HEK293T (cell line): ENCODE results near the gene SLC39A5.
"Not testable (repeated sequence)": the region's sequence is repeated elsewhere in the genome, so short reads cannot be mapped to it uniquely, and the experiment has no call there.

Source experiments
- CTCF ChIA-PET: fragments of 350-600 bp; formaldehyde crosslinking; extraction: SDS; loops from one replicate; lab custom pipeline; 2021; ENCODE audit warnings: antibody characterized with exemption, inconsistent platforms; lab: Yijun Ruan, JAX
- POLR2A ChIA-PET: fragments of 350-600 bp; formaldehyde crosslinking; extraction: SDS; loops from one replicate; lab custom pipeline; 2020; ENCODE audit warnings: antibody characterized with exemption, inconsistent platforms; lab: Yijun Ruan, JAX
- DNase-seq: peaks from one replicate; pipeline ENCODE4 v3.0.0; 2012; ENCODE audit warnings: mixed read lengths; ENCODE audit errors: extremely low spot score
- ARNT ChIP-seq: fragments of 450-650 bp; IDR thresholded peaks from 2 replicates; pipeline ENCODE4 v1.6.1; 2017; ENCODE audit warnings: mild to moderate bottlenecking
- BHLHE40 ChIP-seq: fragments of 450-650 bp; IDR thresholded peaks from 2 replicates; pipeline ENCODE4 v1.6.1; 2016; ENCODE audit warnings: mild to moderate bottlenecking, moderate library complexity, borderline replicate concordance
- CTBP1 ChIP-seq: fragments of 450-650 bp; IDR thresholded peaks from 2 replicates; pipeline ENCODE4 v1.6.1; 2016; ENCODE audit warnings: borderline replicate concordance
- ELF4 ChIP-seq: fragments of 450-650 bp; IDR thresholded peaks from 2 replicates; pipeline ENCODE4 v1.6.1; 2017; ENCODE audit warnings: antibody characterized with exemption
- FOXA1 ChIP-seq: fragments of 450-650 bp; IDR thresholded peaks from 2 replicates; pipeline ENCODE4 v1.6.1; 2016; ENCODE audit warnings: mild to moderate bottlenecking
- FOXK2 ChIP-seq: fragments of 450-650 bp; IDR thresholded peaks from 2 replicates; pipeline ENCODE4 v1.6.1; 2016; ENCODE audit warnings: mild to moderate bottlenecking
- FOXM1 ChIP-seq: fragments of 450-650 bp; IDR thresholded peaks from 2 replicates; pipeline ENCODE4 v1.6.1; 2017; ENCODE audit warnings: mild to moderate bottlenecking, borderline replicate concordance
- HDGF ChIP-seq: fragments of 450-650 bp; IDR thresholded peaks from 2 replicates; pipeline ENCODE4 v1.6.1; 2017; ENCODE audit warnings: antibody characterized with exemption, borderline replicate concordance
- L3MBTL2 ChIP-seq: fragments of 450-650 bp; conservative IDR thresholded peaks from 2 replicates; pipeline ENCODE4 v1.6.1; 2016; ENCODE audit warnings: mild to moderate bottlenecking
- LEF1 ChIP-seq: fragments of 450-650 bp; IDR thresholded peaks from 2 replicates; pipeline ENCODE4 v1.6.1; 2017; ENCODE audit warnings: mild to moderate bottlenecking, borderline replicate concordance
- NFRKB ChIP-seq: fragments of 450-650 bp; IDR thresholded peaks from 2 replicates; pipeline ENCODE4 v1.6.1; 2016; ENCODE audit warnings: mild to moderate bottlenecking, moderate library complexity
- PKNOX1 ChIP-seq: fragments of 450-650 bp; IDR thresholded peaks from 2 replicates; pipeline ENCODE4 v1.6.1; 2016
- SP1 ChIP-seq: fragments of 450-650 bp; IDR thresholded peaks from 2 replicates; pipeline ENCODE4 v1.6.1; 2017
- SUZ12 ChIP-seq: fragments of 450-650 bp; IDR thresholded peaks from 2 replicates; pipeline ENCODE4 v1.6.1; 2016; ENCODE audit warnings: mild to moderate bottlenecking
- TARDBP ChIP-seq: fragments of 450-650 bp; IDR thresholded peaks from 2 replicates; pipeline ENCODE4 v1.6.1; 2016
- ZNF384 ChIP-seq: fragments of 450-650 bp; IDR thresholded peaks from 2 replicates; pipeline ENCODE4 v1.6.1; 2016

Gene SLC39A5

GRCh38 chr12:56261503-56262232 lies 31.8 kb downstream of the SLC39A5 start:
- ChIA-PET CTCF (no interaction called here), POLR2A (no interaction called here)
- no peak for DNase-seq
- TF ChIP-seq NFRKB, result no peak

- POLR2A ChIA-PET, DNase-seq: not testable (repeated sequence)
- CTCF ChIA-PET, result interaction anchor here (0.6 to 1.2 kb wide), 2 partner anchors 30 to 140 kb away, joined by 4 read pairs; no protein-coding TSS in a partner anchor
Observed at GRCh38 chr12:56262955-56263354, 33.1 kb downstream of the SLC39A5 start.

DNA sequence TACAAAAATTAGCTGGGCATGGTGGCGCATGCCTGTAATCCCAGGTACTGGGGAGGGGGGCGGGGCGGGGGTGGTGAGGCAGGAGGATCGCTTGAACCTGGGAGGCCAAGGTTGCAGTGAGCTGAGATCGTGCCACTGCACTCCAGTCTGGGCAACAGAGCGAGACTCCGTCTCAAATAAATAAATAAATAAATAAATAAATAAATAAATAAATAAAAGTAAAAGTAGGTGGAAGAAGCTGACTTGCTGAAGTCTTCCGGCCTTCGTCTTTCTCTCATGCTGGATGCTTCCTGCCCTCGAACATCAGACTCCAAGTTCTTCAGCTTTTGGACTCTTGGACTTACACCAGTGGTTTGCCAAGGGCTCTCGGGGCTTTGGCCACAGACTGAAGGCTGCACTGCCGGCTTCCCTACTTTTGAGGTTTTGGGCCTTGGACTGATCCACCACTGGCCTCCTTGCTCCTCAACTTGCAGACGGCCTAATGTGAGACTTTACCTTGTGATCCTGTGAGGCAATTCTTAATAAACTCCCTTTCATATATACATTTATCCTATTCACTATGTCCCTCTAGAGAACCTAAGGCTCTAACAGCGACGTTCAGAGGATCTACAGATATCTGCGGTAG lies 36.3 kb downstream of the SLC39A5 start:
- CTCF ChIA-PET, result interaction anchor here (0.6 to 1.0 kb wide), 4 partner anchors 30 to 66 kb away, joined by 3 to 5 read pairs (median 3); partner anchors contain the start of genes CNPY2 and CS
- not testable (repeated sequence) for DNase-seq
- POLR2A ChIA-PET, result interaction anchor here (0.6 to 3.0 kb wide), 14 partner anchors 9 to 205 kb away, joined by 3 to 17 read pairs (median 6); partner anchors contain the start of genes ANKRD52, CNPY2, CS and ESYT1

DNA sequence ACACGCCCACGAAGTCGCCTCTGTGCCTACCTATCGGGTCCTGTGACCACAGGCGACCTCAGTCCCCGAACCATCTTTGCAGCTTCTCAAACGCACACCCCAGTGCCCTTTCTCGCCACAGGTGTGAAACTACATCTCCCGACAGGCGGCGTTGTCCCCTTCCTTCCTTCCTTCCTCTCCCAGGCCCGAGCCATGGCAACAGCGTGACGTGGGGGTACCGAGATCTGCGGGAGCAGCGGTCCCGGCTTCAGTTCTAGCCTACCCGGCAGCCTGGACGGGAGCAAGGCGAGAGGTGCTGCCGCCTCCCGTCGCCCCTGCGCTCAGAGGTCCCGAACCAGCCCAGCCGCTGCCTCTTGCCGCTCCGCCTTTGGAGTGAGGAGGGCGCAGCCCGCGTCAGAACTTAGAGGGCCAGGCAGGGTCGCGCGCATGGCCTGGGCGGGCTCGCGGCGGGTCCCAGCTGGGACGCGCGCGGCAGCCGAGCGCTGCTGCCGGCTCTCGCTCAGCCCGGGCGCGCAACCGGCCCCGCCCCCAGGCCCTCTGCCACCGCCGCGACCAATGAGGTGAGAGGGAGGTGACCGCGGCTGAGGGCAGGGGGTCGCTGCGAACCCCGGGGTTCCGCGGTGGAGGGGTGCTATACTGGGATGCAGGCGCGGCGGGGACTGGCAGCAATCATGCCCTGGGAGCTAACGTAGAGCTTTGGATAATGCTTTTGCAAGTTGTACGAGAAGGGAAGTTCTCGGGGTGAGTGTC lies 37.0 kb downstream of the SLC39A5 start, which contains the start of gene COQ10A:
COQ10A (plus strand) TSS at position 250 of the 750 bp plus-strand sequence; CDS start at position 427, 177 bp downstream.
- CTCF ChIA-PET, result interaction anchor here (0.7 to 1.2 kb wide), 4 partner anchors 8 to 197 kb away, joined by 3 to 6 read pairs (median 3); partner anchors contain the start of genes ANKRD52, CNPY2 and CS
- POLR2A ChIA-PET, result interaction anchor here (0.6 to 3.0 kb wide), 15 partner anchors 10 to 204 kb away, joined by 3 to 17 read pairs (median 5); partner anchors contain the start of genes ANKRD52, CNPY2, CS and ESYT1
- TF ChIP-seq L3MBTL2 (peak; percentile 46), HDGF (0 out of 2 replicates have a peak, but pooled peaks have one; percentile 82), BHLHE40 (no peak)
- DNase-seq, result peak; percentile 92

DNA sequence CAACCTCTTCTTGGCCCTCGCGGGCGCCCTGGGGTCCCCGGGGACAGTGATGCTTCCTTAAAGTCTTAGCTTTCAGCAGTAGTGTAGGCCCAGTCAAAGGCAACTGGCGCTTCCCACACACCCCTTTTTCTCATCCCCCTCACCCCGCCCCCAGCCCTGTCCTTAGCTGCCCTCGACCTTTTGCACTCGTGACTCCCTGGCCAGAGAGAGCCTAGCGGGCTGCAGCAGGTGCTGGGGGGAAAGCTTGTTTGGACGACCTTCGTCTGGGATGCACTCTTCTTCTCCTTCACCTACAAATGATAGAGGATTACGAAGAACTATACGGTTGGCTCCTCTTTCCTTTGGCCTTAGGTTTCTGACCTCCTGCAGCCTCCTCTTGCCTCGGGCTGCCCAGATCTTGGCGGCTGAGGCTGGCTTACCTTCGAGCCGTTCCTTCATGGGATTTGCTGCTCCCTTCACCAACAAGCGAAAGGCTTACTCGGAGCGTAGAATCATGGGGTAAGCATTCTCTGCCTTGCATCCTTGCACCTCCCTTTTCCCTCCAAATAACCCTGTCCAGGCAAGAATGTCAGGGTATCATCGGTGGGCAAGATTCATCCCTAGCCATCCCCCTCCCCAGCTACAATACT lies 37.7 kb downstream of the SLC39A5 start:
- CTCF ChIA-PET, result interaction anchor here (1.0 to 1.2 kb wide), 2 partner anchors 9 to 196 kb away, joined by 3 to 6 read pairs; partner anchors contain the start of gene ANKRD52
- DNase-seq, result no peak
- POLR2A ChIA-PET, result interaction anchor here (1.0 to 3.0 kb wide), 10 partner anchors 11 to 197 kb away, joined by 3 to 17 read pairs (median 6); partner anchors contain the start of genes ANKRD52, CNPY2, RNF41 and SMARCC2
- no peak for TF ChIP-seq CTBP1
- TF ChIP-seq FOXK2, result no peak
- no peak for TF ChIP-seq NFRKB
- no peak for TF ChIP-seq FOXA1
- no peak for TF ChIP-seq TARDBP
- TF ChIP-seq ARNT, result no peak
- no peak for TF ChIP-seq PKNOX1

GRCh38 chr12:56271031-56271430 lies 41.2 kb downstream of the SLC39A5 start:
- peak; percentile 45 for DNase-seq
- POLR2A ChIA-PET, result interaction anchor here (3.1 kb wide), 1 partner anchor 13 kb away, joined by 8 read pairs; the partner anchor contains the start of gene ANKRD52

GRCh38 chr12:56272468-56272867 lies 42.6 kb downstream of the SLC39A5 start:
- CTCF ChIA-PET, result interaction anchor here (0.6 to 1.3 kb wide), 2 partner anchors 14 to 154 kb away, joined by 3 read pairs; partner anchors contain the start of genes ANKRD52 and ZC3H10
- DNase-seq, POLR2A ChIA-PET: not testable (repeated sequence)

More at GRCh38 chr12:56271031-56271430, 41.2 kb downstream of the SLC39A5 start:
- CTCF ChIA-PET, result interaction anchor here (1.3 kb wide), 1 partner anchor 13 kb away, joined by 3 read pairs; the partner anchor contains the start of gene ANKRD52
- TF ChIP-seq ZNF384, result no peak
- no peak for TF ChIP-seq LEF1
- no peak for TF ChIP-seq BHLHE40
- TF ChIP-seq FOXK2, result no peak
- no peak for TF ChIP-seq NFRKB
- TF ChIP-seq PKNOX1, result no peak
- TF ChIP-seq FOXA1, result no peak
- TF ChIP-seq SP1, result no peak
- no peak for TF ChIP-seq ARNT
- TF ChIP-seq HDGF, result no peak
- TF ChIP-seq ELF4, result no peak
- no peak for TF ChIP-seq FOXM1
- TF ChIP-seq L3MBTL2, result no peak
- no peak for TF ChIP-seq CTBP1
- TF ChIP-seq SUZ12, result no peak
- no peak for TF ChIP-seq TARDBP
